NT2/D1 (cell line): ENCODE data around the gene MMP24.

Experiments used
- YY1 ChIP-seq: IDR thresholded peaks from 2 replicates; pipeline ENCODE4 v1.6.1; 2011; ENCODE audit not compliant: insufficient read length, insufficient read depth
- ZNF274 ChIP-seq: IDR thresholded peaks from 2 replicates; pipeline ENCODE4 v1.6.1; 2011; ENCODE audit warnings: mild to moderate bottlenecking, low read depth, low read length

- TF ChIP-seq YY1 (no peak), ZNF274 (no peak)
These were observed 43.8 kb downstream of the MMP24 start for GRCh38 chr20:35270021-35270902.
